ENCODE data around the gene TXNDC17. TPM values are rescaled to one million over a fixed set of nuclear protein-coding genes. Genes with fewer than 3 reads are reported as not detected.
"Not testable (repeated sequence)": the region's sequence is repeated elsewhere in the genome, so short reads cannot be mapped to it uniquely, and the experiment has no call there.

TXNDC17 gene
- total RNA-seq, 2 donors from 2014 or later: 135 to 151 TPM

- DNase-seq: no peak
- no peak for ATAC-seq
- intact Hi-C loops (cut with DNase I, micrococcal nuclease): loop anchor here in 1 of 2 donors (10.0 kb wide), 1 partner anchor 159 kb away; the partner anchor contains the start of gene TEKT1
Observed at GRCh38 chr17:6675201-6675825, 34.5 kb downstream of the TXNDC17 start.

- DNase-seq: no peak
- intact Hi-C loops (cut with DNase I, micrococcal nuclease): loop anchor here in 1 of 2 donors (10.0 kb wide), 1 partner anchor 158 kb away; the partner anchor contains the start of gene TEKT1
- no peak for ATAC-seq
Observed at GRCh38 chr17:6676802-6677157, 35.9 kb downstream of the TXNDC17 start.

- intact Hi-C loops (cut with DNase I, micrococcal nuclease): loop anchor here in 1 of 2 donors (10.0 kb wide), 1 partner anchor 158 kb away; the partner anchor contains the start of gene TEKT1
- DNase-seq (no peak), ATAC-seq (no peak)
Observed at GRCh38 chr17:6677158-6677831, 36.4 kb downstream of the TXNDC17 start.

GRCh38 chr17:6677946-6678345 is 37.1 kb downstream of the TXNDC17 start:
- intact Hi-C loops (cut with DNase I, micrococcal nuclease): loop anchor here in 1 of 2 donors (10.0 kb wide), 1 partner anchor 157 kb away; the partner anchor contains the start of gene TEKT1

GRCh38 chr17:6679241-6679640 is 38.4 kb downstream of the TXNDC17 start:
- intact Hi-C loops (cut with DNase I, micrococcal nuclease): loop anchor here in 1 of 2 donors (10.0 kb wide), 1 partner anchor 156 kb away; the partner anchor contains the start of gene TEKT1
- DNase-seq (no peak), ATAC-seq (no peak)

More at GRCh38 chr17:6677946-6678345, 37.1 kb downstream of the TXNDC17 start:
- DNase-seq (no peak), ATAC-seq (no peak)

- intact Hi-C loops (cut with DNase I, micrococcal nuclease): no loop called here
- ATAC-seq (no peak), DNase-seq (no peak)
Observed at GRCh38 chr17:6681176-6681575, 40.3 kb downstream of the TXNDC17 start.

- intact Hi-C loops (cut with DNase I, micrococcal nuclease): no loop called here
Observed at GRCh38 chr17:6681671-6682070, 40.8 kb downstream of the TXNDC17 start.

GRCh38 chr17:6682339-6682738 is 41.5 kb downstream of the TXNDC17 start:
- intact Hi-C loops (cut with DNase I, micrococcal nuclease): no loop called here
- DNase-seq (no peak), ATAC-seq (no peak)

More at GRCh38 chr17:6681671-6682070, 40.8 kb downstream of the TXNDC17 start:
- ATAC-seq: no peak
- DNase-seq: no peak

- no peak for ATAC-seq
- no peak for DNase-seq
- intact Hi-C loops (cut with DNase I, micrococcal nuclease): no loop called here
Observed at GRCh38 chr17:6683081-6683684, 42.3 kb downstream of the TXNDC17 start.

- intact Hi-C loops (cut with DNase I, micrococcal nuclease): no loop called here
- DNase-seq (no peak), ATAC-seq (no peak)
Observed at GRCh38 chr17:6683730-6684459, 43.0 kb downstream of the TXNDC17 start.

GRCh38 chr17:6684460-6684783 is 43.6 kb downstream of the TXNDC17 start:
- intact Hi-C loops (cut with DNase I, micrococcal nuclease): no loop called here
- no peak for ATAC-seq
- no peak for DNase-seq

- intact Hi-C loops (cut with DNase I, micrococcal nuclease): no loop called here
- no peak for ATAC-seq
Observed at GRCh38 chr17:6684881-6685767, 44.3 kb downstream of the TXNDC17 start.

GRCh38 chr17:6686026-6686425 is 45.2 kb downstream of the TXNDC17 start:
- DNase-seq: no peak
- ATAC-seq: no peak

More at GRCh38 chr17:6684881-6685767, 44.3 kb downstream of the TXNDC17 start:
- DNase-seq: no peak

GRCh38 chr17:6688944-6689343 is 48.1 kb downstream of the TXNDC17 start:
- intact Hi-C loops (cut with DNase I, micrococcal nuclease): no loop called here
- DNase-seq (no peak), ATAC-seq (no peak)

More at GRCh38 chr17:6686026-6686425, 45.2 kb downstream of the TXNDC17 start:
- intact Hi-C loops (cut with DNase I, micrococcal nuclease): no loop called here

GRCh38 chr17:6690641-6691040 is 49.8 kb downstream of the TXNDC17 start:
- no peak for DNase-seq
- intact Hi-C loops (cut with DNase I, micrococcal nuclease): no loop called here
- no peak for ATAC-seq

- no peak for ATAC-seq
- no peak for DNase-seq
- intact Hi-C loops (cut with DNase I, micrococcal nuclease): no loop called here
Observed at GRCh38 chr17:6691546-6691945, 50.7 kb downstream of the TXNDC17 start.

- ATAC-seq; intact Hi-C loops (cut with DNase I, micrococcal nuclease); DNase-seq: not testable (repeated sequence)
Observed at GRCh38 chr17:6691958-6692357, 51.1 kb downstream of the TXNDC17 start.
